GM18870 (cell line): ENCODE measurements around the gene SRPK3.
"Not testable (repeated sequence)": the region's sequence is repeated elsewhere in the genome, so short reads cannot be mapped to it uniquely, and the experiment has no call there.

Source experiments
- ATAC-seq: cut with Tn5 transposase; IDR thresholded peaks from one replicate; pipeline ENCODE4 v1.9.1; 2021; ENCODE audit warnings: moderate library complexity; ENCODE audit not compliant: unreplicated experiment

The SRPK3 gene, protein sequence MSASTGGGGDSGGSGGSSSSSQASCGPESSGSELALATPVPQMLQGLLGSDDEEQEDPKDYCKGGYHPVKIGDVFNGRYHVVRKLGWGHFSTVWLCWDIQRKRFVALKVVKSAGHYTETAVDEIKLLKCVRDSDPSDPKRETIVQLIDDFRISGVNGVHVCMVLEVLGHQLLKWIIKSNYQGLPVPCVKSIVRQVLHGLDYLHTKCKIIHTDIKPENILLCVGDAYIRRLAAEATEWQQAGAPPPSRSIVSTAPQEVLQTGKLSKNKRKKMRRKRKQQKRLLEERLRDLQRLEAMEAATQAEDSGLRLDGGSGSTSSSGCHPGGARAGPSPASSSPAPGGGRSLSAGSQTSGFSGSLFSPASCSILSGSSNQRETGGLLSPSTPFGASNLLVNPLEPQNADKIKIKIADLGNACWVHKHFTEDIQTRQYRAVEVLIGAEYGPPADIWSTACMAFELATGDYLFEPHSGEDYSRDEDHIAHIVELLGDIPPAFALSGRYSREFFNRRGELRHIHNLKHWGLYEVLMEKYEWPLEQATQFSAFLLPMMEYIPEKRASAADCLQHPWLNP

GRCh38 chrX:153780678-153781427 is at the start of gene SRPK3:
TSS of gene SRPK3 (plus strand) at chrX:153781041. CDS start at chrX:153781087, 46 bp downstream.
- no peak for ATAC-seq

- no peak for ATAC-seq
Observed at GRCh38 chrX:153731117-153731844, 49.6 kb upstream of the SRPK3 start.

DNA sequence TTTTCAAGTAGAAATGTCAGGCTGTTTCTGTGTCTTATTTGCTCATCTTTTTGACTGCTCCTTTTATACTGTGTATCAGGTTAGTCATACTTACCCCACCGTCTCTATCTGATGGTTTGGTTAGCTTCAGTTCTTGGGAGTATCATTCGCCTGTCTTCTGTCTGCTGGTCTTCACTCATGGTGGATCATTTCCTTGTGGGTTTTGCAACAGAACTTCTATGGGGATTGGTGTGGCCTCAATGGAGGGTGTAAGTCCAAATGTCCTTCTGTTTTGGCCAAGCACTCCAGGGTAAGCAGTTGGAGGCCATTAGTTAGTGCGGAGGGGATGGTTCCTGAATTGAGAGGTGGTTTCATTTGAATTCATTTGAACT is 49.0 kb upstream of the SRPK3 start:
- ATAC-seq = no peak

GRCh38 chrX:153732401-153732800 is 48.4 kb upstream of the SRPK3 start:
- no peak for ATAC-seq

DNA sequence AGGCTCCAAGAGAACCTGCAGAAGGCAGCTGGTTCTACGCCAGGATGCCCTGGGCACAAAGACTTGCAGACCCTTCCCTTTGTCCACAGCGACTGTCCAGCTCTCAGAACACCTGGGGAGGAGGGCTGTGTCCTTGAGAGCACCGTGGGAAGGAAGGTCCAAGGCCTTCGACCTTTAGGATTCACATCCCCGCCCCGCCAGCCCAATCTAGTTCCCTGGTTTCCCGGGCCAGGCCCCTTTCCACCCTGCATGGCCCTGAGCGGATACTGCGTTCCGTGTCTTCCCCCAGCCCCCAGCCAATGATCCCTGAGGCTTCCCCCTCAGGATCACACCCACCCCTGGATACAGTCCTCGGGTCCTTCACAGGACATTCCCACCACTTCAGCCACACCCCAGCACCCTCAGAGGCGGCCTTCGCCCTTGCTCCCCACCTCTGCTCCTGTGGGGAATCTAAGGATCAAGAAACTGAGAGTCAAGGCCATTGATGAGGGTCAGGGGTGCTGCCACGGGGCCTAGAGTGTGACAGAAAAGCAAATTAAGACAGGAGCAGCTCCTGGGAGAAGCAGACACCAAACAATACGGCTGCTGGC is 47.1 kb upstream of the SRPK3 start:
- no peak for ATAC-seq

DNA sequence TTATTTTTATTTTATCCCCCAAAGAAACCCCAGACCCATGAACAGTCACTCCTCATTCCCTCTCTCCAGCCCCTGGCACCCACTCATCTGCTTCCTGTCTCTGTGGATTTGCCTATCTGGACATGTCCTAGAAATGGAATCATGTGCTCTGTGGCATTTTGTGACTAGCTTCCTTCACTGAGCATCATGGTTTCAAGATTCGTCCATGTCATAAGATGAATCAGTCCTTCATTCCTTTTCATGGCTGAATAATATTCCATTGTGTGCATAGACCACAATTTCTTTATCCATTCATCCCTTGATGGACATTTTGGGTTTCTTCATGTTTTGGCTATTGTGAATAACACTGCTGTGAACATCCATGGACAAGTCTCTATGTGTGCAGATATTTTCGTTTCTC is 46.0 kb upstream of the SRPK3 start:
- ATAC-seq = no peak

DNA sequence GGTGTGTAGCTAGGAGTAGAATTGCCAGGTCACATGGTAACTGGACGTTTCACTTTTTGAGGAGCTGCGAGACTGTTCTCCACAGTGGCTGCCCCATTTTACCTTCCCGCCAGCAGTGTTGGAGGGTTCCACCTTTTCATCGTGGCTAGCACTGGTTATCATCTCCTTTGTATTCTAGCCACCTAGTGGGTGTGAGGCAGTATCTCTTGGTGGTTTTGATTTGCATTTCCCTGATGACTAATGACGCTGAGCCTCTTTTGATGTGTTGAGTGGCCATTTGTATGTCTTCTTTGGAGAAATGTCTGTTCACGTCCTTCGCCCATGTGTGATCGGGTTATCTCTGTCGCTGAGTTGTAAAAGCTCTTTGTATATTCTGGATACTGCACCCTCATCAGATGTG is 45.6 kb upstream of the SRPK3 start:
- no peak for ATAC-seq

- ATAC-seq = no peak
Observed at GRCh38 chrX:153736071-153736820, 44.6 kb upstream of the SRPK3 start.

DNA sequence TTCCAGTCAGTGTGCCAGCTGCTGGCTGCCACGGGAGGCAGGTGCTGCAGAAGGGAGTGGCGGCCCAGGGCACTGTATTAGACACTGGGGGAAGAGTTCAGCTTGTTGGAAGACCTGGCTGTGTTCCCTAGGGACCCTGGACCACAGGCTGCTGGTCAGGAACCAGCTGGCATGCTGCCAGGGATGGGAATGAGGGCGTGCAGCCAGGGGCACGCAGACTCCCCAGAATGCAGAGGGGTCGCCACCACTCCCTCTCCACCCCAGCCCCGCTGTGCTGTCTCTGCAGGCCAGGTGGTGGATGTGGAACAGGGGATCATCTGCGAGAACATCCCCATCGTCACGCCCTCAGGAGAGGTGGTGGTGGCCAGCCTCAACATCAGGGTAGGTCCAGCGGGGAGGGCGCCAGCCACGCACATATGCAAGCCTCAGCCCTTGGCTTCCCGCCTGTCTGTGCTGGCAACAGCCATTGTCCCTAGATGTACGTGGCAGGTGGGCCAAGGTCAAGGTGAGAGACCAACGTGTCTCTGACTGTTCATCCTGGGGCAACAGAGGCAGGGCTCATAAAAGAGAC is 43.9 kb upstream of the SRPK3 start:
- ATAC-seq = no peak

- no peak for ATAC-seq
Observed at GRCh38 chrX:153738056-153738605, 42.7 kb upstream of the SRPK3 start.

DNA sequence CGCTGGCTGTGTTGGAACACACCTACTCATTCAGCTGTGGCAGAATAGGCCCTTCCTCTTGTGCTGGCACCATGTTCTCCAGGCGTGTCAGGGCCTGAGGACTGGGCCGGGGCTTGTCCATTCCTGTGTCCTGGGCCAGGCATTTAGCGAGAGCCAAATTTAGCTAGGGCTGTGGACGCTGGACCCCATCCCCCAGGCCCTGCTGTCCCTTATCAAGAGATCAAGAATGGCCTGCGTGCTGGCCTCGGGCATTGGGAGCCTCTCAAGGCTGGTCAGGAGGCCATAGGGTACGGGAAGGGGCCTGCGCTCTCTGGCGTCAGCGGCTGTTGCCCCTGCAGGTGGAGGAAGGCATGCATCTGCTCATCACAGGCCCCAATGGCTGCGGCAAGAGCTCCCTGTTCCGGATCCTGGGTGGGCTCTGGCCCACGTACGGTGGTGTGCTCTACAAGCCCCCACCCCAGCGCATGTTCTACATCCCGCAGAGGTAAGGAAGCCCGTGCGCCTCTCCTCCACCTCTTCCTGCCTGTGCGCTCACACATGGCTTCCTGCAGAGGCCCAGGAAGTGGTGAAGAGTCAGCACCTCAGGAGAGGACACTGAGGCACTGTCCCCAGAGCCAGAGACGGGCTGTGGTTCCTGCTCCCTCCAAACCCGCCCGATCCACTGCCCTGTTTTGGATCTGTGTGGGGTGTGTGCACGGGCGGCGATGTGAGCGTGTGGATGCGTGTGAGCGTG is 40.9 kb upstream of the SRPK3 start:
- ATAC-seq = no peak

GRCh38 chrX:153740631-153741222 is 40.1 kb upstream of the SRPK3 start:
- ATAC-seq = no peak

GRCh38 chrX:153741446-153741845 is 39.4 kb upstream of the SRPK3 start:
- no peak for ATAC-seq

DNA sequence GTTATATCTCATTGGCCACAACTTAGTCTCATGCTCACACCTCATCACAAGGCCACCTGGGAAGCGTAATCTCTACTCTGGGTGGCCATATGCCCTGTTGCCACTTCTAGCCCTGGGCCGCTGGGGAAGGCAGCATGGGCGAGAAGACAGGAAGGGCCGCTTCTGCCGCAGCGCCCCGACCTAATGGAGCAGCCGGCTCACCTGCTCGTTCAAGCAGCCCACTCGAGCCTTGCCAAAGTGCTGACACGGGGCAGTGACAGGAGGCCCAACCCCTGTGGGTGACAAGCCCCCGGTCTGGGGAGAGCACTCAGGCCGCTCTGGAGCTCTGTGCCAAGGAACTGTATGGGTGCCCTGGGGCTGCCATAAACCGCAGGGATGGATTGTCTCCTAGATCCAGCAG is 38.7 kb upstream of the SRPK3 start:
- ATAC-seq = not testable (repeated sequence)

GRCh38 chrX:153742796-153743467 is 37.9 kb upstream of the SRPK3 start:
- ATAC-seq = not testable (repeated sequence)

- not testable (repeated sequence) for ATAC-seq
Observed at GRCh38 chrX:153743468-153744209, 37.2 kb upstream of the SRPK3 start.
